Measurements from ENCODE around the gene TRIM44. TPM values are rescaled to one million over a fixed set of nuclear protein-coding genes. Genes with fewer than 3 reads are reported as not detected.
A peak's percentile ranks its signal among the peaks of the same experiment; 100 is the strongest.

TRIM44 gene
- polyA plus RNA-seq, 2 of the 4 experiments (the other 2 are of a cell fraction) = 19.3 to 70.4 TPM

DNA sequence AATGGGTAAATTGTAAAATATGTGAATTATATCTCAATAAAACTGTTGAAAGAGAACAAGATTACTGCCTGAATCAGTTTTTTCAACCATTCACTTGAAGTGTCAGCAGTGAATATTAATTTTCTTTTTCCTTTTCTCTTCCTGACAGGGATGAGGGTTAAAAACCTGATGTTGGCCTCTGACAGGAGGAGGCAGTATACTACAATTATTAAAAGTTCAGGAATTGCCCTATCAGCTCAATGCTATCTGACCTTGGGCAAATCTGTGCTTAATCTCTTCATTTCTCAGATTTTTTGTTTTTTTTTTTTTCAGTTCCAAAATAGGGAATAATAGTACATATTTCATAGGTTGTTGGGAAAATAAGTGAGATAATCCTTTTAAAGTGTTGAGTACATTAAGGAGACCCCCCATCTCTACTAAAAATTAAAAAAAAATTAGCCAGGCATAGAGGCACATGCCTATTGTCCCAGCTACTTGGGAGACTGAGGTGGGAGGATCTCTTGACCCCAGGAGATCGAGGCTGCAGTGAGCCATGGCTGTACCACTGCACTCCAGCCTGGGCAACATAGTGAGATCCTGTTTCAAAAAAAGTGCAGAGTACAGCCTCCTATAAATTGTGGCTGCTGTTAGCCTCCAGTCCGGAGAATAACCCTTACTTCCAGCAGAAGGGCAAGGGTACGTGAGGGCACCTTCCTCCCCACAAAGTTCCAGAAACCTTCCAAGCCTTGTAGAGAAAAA is 48.8 kb downstream of the TRIM44 start:
- ATAC-seq = no peak; a peak in 1 of 6 replicates
- TF ChIP-seq HEYL (CRISPR knock-in tag; IDR thresholded peaks at IDR 0.05) = no peak
- no peak for TF ChIP-seq USF2 (IDR thresholded peaks at IDR 0.05)
- no peak for TF ChIP-seq KDM5A (IDR thresholded peaks at IDR 0.05)
- TF ChIP-seq JUN (IDR thresholded peaks at IDR 0.05) = no peak
- TF ChIP-seq RAD21 (conservative IDR thresholded peaks at IDR 0.05 in 1 of 2, IDR thresholded peaks at IDR 0.05 in 1 of 2) = peak in 1 of 2 experiments; percentile 32; a peak in 2 of 5 replicates
- no peak for TF ChIP-seq RARB (CRISPR knock-in tag; IDR thresholded peaks at IDR 0.05)
- H3K4me1 ChIP-seq = no peaks in the 10 kb centered on the region
- H3K4me3 ChIP-seq = no peak overlapping the region
- DNase-seq (ENCODE audit: low read depth in 1 of 2, low spot score in 1 of 2) = no peak
- CTCF ChIA-PET = interaction anchor here (0.6 to 0.9 kb wide), 2 partner anchors 110 to 194 kb away, joined by 3 read pairs; no protein-coding TSS in a partner anchor
- no peak overlapping the region for H3K27ac ChIP-seq
- FAIRE-seq = no peak
- no peaks in the 10 kb centered on the region for H3K9me3 ChIP-seq
- WGBS (ENCODE audit: missing lambda C conversion rate) = 86% methylated on average over 3 of the region's 3 CpGs
- POLR2A ChIA-PET = no interaction called here
- H3K4me2 ChIP-seq = no peak overlapping the region

- CTCF ChIA-PET = interaction anchor here (0.7 to 1.5 kb wide), 2 partner anchors 110 to 226 kb away, joined by 3 to 4 read pairs; no protein-coding TSS in a partner anchor
- no peak for ATAC-seq
- no peak for FAIRE-seq
- Histone ChIP-seq H3K9me3 (no peaks in the 10 kb centered on the region), H3K4me1 (no peaks in the 10 kb centered on the region), H3K4me2 (no peak overlapping the region), H3K27ac (no peak overlapping the region), H3K4me3 (no peak overlapping the region)
- no peak for DNase-seq (ENCODE audit: low read depth in 1 of 2, low spot score in 1 of 2)
- TF ChIP-seq, protein P1, sequence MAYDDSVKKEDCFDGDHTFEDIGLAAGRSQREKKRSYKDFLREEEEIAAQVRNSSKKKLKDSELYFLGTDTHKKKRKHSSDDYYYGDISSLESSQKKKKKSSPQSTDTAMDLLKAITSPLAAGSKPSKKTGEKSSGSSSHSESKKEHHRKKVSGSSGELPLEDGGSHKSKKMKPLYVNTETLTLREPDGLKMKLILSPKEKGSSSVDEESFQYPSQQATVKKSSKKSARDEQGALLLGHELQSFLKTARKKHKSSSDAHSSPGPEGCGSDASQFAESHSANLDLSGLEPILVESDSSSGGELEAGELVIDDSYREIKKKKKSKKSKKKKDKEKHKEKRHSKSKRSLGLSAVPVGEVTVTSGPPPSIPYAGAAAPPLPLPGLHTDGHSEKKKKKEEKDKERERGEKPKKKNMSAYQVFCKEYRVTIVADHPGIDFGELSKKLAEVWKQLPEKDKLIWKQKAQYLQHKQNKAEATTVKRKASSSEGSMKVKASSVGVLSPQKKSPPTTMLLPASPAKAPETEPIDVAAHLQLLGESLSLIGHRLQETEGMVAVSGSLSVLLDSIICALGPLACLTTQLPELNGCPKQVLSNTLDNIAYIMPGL (CRISPR knock-in tag; IDR thresholded peaks at IDR 0.05; ENCODE audit: borderline replicate concordance) = no peak
- TF ChIP-seq NFE2L2 (conservative IDR thresholded peaks at IDR 0.05; ENCODE audit: low read length) (0 out of 2 replicates have a peak, but pooled peaks have one; percentile 20), TP53 (CRISPR knock-in tag; IDR thresholded peaks at IDR 0.05) (no peak), EP300 (IDR thresholded peaks at IDR 0.05) (no peak), POLR2AphosphoS2 (conservative IDR thresholded peaks at IDR 0.05; ENCODE audit: low read length) (no peak), HDAC2 (IDR thresholded peaks at IDR 0.05) (no peak)
- TF ChIP-seq, protein P2, sequence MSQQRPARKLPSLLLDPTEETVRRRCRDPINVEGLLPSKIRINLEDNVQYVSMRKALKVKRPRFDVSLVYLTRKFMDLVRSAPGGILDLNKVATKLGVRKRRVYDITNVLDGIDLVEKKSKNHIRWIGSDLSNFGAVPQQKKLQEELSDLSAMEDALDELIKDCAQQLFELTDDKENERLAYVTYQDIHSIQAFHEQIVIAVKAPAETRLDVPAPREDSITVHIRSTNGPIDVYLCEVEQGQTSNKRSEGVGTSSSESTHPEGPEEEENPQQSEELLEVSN (IDR thresholded peaks at IDR 0.05; ENCODE audit: borderline replicate concordance, low read depth) = no peak
- POLR2A ChIA-PET = no interaction called here
These were observed 49.3 kb downstream of the TRIM44 start for GRCh38 chr11:35711924-35712323.

GRCh38 chr11:35712533-35712932 is 50.0 kb downstream of the TRIM44 start:
- 92% methylated on average over 3 of the region's 3 CpGs for WGBS (ENCODE audit: missing lambda C conversion rate)
- Histone ChIP-seq H3K27ac (no peak overlapping the region), H3K4me3 (no peak overlapping the region), H3K4me2 (no peak overlapping the region), H3K4me1 (no peaks in the 10 kb centered on the region), H3K9me3 (no peaks in the 10 kb centered on the region)
- no peak for ATAC-seq
- ChIA-PET POLR2A (no interaction called here), CTCF (interaction anchor here (0.7 to 1.5 kb wide), 2 partner anchors 109 to 226 kb away, joined by 3 to 4 read pairs; no protein-coding TSS in a partner anchor)
- FAIRE-seq = no peak
- no peak for DNase-seq (ENCODE audit: low read depth in 1 of 2, low spot score in 1 of 2)
- TF ChIP-seq ZNF302 (CRISPR knock-in tag; IDR thresholded peaks at IDR 0.05) (no peak), JUN (IDR thresholded peaks at IDR 0.05) (no peak), MAX (IDR thresholded peaks at IDR 0.05) (no peak), CBX2 (IDR thresholded peaks at IDR 0.05; ENCODE audit: borderline replicate concordance, low read depth) (no peak), FOSB (CRISPR knock-in tag; IDR thresholded peaks at IDR 0.05) (no peak), FOXS1 (CRISPR knock-in tag; IDR thresholded peaks at IDR 0.05) (no peak), HOXB13 (CRISPR knock-in tag; IDR thresholded peaks at IDR 0.05; ENCODE audit: low read depth) (no peak), RNF2 (IDR thresholded peaks at IDR 0.05; ENCODE audit: borderline replicate concordance, low read depth) (no peak), KDM1A (IDR thresholded peaks at IDR 0.05; ENCODE audit: low read depth) (no peak), KDM5A (IDR thresholded peaks at IDR 0.05) (no peak), PHF8 (IDR thresholded peaks at IDR 0.05; ENCODE audit: borderline replicate concordance, low read depth) (no peak), ZSCAN20 (CRISPR knock-in tag; IDR thresholded peaks at IDR 0.05) (no peak), EHMT2 (IDR thresholded peaks at IDR 0.05; ENCODE audit: low read depth) (no peak)
- TF ChIP-seq, protein P3, sequence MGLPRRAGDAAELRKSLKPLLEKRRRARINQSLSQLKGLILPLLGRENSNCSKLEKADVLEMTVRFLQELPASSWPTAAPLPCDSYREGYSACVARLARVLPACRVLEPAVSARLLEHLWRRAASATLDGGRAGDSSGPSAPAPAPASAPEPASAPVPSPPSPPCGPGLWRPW (IDR thresholded peaks at IDR 0.05) = no peak
- TF ChIP-seq, protein P4, sequence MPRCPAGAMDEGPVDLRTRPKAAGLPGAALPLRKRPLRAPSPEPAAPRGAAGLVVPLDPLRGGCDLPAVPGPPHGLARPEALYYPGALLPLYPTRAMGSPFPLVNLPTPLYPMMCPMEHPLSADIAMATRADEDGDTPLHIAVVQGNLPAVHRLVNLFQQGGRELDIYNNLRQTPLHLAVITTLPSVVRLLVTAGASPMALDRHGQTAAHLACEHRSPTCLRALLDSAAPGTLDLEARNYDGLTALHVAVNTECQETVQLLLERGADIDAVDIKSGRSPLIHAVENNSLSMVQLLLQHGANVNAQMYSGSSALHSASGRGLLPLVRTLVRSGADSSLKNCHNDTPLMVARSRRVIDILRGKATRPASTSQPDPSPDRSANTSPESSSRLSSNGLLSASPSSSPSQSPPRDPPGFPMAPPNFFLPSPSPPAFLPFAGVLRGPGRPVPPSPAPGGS (IDR thresholded peaks at IDR 0.05) = no peak
- TF ChIP-seq, protein P2 (IDR thresholded peaks at IDR 0.05; ENCODE audit: borderline replicate concordance, low read depth) = no peak

Measured in A549 (cell line).